Limb (tissue), 2 donors: Measurements from ENCODE around the gene SAMM50.
"Not testable (repeated sequence)": the region's sequence is repeated elsewhere in the genome, so short reads cannot be mapped to it uniquely, and the experiment has no call there.

Experiments
- DNase-seq, 2 donors: peaks; one replicate each; pipeline ENCODE4 v3.0.0-alpha.2; 2016; ENCODE audit errors: extremely low spot score in 2 of 2

The SAMM50 gene

DNA sequence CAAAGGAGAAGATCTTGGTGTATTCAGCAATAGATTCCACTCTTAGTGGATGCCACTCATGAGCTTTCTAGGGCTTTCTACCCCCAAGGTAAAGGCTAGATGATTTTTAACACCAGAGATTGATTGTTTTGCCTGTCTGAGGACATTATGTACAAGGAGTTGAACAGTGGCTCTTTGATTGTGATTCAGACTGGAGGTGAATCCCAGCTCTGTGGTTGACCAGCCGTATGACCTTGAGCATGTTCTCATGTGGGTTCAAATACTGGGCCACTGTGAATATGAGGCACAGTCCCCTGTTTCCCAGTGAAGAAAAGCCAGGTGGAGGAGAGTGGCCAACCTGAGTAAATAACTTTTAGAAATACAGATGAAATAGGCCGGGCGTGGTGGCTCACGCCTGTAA is 44.9 kb downstream of the SAMM50 start:
- DNase-seq, result no peak

DNA sequence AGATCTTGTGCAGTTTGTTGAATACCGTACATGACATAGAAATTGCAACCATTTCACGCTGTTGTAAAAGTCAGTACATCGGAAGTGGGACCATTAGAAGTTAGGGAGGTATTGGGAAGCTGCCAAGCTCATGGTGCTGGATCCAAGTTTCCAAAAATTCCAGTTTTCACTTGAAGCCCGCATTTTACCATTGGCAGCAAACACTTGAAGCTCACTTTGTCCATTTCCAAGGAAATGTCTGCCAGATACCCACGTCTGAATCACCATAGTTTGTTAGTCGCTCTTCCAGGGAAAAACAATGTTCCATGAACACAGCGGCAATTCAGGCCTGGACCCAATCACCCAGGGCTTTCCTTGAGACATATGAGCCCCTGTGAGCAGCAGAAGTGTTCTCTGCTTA is 46.3 kb downstream of the SAMM50 start:
- DNase-seq, result peak in 1 of 2 donors; percentile 72

DNA sequence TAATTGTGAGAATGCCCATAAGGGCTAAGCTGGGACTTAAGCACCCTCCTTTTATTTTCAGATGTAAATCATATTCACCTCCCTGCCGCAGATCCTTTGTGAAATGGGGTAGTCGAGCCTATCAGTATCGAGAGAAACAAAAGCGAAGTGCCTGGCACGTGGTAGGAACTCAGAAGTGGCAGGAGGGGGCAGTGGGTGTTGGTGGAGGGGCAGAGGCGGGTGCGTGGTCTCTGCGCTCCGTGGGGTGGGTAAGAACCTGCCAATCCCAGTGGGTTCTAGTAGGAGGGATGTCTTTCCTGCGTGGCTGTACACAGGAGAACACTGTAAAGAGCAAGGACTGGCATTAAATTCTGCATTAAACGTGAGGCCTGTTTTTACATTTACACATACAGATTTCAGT is 47.1 kb downstream of the SAMM50 start:
- DNase-seq, result no peak

DNA sequence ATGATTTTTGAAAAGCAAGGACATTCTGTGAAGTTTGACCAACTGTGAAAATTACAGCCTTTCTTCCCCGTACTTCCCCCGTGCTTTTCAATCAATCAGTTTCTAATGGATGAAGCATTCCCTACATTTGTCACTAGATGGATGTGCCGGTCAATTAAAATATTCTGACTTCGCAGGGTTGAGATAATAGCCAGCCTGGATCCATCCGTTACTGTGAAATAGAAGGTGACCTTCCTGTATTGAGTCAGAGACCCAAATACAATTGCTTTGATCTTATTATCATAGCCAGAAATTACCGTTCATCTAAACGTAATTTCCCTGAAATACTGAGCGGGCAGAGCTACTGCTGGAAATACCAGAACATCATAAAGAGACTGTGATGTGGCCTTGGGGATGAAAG is 47.8 kb downstream of the SAMM50 start:
- DNase-seq, result no peak

DNA sequence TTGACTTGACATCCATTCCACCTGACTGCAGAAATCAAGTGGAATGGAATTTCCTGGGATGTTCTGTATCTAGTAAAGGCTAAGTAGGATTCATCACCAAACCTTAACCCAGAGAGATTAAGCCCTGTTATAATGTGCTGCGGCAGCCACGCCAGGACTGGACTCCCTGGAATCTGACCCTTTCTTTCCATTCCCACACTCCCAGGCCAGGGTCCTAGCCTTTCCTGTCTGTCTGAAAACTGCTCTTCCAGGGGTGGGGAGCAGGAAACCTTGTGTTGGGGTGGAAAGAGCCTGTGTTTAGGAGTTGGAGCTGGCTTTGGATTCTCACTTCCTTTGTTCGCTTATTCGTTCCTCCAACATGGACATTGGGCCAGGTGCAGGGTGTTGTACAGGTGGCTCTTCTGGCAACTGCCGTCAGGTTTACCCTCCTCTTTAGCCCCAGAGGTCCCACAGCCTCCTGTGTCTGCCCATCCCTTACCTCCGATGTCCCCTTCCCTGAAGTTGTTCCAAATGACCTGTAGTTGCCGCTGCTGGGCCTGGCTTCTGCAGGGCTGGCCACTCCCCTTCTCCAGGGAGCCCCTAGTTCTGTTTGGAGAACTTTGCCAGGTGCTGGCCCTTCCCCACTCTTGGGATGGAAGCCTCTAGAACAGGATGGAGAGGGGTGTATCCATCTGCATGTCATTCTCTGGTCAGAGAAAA is 48.3 kb downstream of the SAMM50 start:
- DNase-seq, result no peak

DNA sequence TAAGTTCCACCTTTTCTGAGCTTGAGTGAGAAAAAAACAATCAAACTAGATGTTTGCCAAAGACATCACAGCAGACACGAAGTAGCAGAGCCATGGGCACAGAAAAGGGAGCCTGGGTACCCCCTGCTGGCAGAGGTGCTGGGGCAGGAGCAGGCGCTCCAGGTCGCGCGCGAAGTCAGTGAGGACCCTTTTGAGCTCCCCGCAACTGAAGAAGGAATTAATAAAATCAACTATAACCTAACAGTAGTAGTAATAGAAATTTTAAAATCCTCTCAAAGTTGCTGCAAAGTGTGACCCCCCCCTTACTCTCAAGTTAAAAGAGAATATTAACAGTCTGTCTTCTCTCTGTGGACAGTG is 48.8 kb downstream of the SAMM50 start:
- DNase-seq, result no peak

DNA sequence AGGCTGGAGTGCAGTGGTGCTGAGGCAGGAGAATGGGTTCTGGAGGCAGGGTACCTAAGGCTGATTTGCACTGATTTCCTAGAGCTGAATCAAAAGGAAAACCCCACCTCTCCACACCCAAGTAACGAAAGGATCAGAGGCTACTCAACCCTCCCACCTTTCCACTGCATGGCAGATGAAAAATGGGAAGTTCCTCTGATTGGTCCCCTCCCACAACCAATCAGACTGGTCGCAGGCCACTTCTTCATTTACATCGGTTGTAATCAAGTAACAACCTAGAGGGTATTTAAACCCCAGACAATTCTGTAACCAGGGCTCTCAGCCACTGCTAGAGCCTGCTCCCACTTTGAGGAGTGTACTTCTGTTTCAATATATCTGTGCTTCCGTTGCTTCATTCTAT is 50.3 kb downstream of the SAMM50 start:
- DNase-seq, result no peak

DNA sequence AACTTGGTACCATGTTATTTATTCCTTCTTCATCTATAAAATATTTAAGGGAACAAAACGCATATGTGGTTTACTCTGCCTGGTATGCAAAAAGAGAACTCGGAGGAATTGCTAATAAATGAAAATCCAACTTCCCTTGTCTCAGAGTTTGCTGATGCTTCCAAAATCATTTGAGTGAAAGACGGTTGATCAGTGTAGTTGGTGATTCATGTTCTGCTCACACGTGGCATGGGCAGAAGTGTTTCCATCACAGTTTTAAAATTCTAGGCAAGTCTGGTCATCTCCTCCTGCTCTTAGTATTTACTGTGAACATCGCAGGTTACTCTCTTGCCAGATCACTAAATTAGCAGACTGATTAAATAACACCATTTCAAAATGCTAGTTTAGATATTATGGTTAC is 56.9 kb downstream of the SAMM50 start:
- no peak for DNase-seq

DNA sequence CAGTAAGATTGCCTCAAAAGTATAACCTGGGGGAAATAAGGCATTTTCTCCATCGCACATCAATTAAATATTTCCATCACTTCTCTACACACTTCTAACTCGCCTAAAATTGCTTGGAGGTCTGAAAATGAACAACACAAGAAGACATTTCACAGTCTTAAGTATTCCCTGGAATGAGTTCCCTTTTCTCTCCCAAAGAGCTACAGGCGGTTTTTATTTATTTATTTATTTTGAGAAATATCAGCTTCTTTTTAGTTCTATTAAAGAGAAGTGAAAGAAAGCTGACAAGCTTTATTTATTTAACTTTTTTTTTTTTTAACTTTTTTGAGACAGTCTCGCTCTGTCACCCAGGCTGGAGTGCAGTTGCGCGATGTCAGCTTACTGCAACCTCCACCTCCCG is 57.3 kb downstream of the SAMM50 start:
- no peak for DNase-seq

DNA sequence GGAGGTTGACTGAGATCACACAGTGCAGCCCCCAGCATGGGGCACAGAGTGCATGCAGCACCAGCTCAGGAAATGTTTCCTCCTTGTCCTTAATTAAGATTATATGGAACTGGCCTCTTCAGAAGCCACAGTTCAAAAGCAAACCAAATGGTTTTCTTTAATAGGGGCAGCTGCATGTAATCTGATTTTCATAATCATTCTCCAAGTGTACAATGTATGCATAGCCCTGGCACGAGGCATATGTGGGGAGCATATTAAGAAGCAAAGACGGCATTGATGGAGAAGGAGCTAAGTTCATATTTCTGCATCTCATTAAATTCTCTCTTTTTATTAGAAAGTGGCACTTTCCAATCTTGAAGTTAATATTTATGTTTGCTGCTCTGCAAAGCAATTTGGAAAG is 59.0 kb downstream of the SAMM50 start:
- no peak for DNase-seq

DNA sequence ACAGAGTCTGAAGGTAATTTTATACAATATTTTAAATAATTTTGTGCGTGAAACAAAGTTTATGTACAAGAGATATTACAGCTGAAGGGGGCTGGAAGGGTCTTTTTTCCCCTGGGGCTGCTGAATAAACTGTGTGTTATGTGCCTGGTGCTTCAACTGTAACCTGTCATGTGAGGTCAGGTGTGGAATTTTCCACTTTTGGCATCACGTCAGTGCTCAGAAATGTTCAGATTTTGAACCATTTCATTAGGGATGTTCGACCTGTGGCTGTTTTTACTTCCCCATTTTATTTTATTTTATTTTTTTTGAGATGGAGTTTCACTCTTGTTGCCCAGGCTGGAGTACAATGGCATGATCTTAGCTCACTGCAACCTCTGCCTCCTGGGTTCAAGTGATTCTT is 61.3 kb downstream of the SAMM50 start:
- DNase-seq, result not testable (repeated sequence)

DNA sequence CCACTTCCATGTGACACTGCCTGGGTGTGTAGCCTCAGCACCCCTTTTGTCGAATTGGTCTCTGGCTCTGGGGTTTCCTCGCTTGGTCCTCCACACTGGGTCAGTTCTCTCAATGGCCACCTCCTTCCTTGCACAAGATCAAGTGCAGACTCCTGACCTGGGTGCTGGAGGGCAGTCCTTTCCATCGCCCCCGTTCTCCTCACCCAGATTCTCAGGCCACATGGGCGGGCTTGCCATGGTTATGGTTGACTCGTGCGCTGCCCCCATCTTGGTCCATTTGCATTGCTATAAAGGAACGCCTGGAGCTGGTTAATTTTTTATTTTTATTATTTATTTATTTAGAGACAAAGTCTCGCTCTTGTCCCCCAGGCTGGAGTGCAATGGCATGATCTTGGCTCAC is 63.4 kb downstream of the SAMM50 start:
- DNase-seq, result no peak

DNA sequence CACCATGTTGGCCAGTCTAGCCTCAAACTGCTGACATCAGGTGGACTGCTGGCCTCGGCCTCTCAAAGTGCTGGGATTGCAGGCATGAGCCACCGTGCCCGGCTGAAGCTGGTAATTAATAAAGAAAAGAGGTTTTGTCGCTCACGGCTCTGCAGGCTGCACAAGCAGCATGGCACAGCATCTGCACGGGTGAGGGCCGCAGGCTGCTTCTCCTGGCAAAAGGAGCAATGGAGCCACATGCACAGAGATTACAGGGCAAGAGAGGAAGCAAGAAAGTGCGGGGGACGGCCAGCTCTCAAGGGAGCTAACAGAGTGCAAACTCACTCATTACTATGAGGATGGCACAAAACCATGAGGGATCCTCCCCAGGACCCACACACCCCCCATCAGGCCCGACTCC is 64.2 kb downstream of the SAMM50 start:
- no peak for DNase-seq

DNA sequence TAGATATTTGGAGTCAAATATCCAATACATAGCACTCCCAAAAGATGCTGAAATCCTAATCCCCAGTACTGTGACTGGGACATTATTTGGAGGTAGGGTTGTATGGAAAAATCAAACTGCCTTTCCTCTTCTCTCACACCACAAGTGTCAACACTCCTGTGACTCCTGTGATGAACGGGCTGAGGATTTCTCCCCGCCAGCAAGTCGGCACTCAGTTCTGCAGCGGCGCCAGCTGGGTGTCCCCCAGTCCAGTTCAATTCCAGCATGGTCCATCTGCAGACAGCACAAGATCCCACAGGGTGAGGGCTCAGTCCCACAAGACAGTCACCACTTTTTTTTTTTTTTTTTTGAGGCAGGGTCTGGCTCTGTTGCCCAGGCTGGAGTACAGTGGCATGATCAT is 64.6 kb downstream of the SAMM50 start:
- no peak for DNase-seq

DNA sequence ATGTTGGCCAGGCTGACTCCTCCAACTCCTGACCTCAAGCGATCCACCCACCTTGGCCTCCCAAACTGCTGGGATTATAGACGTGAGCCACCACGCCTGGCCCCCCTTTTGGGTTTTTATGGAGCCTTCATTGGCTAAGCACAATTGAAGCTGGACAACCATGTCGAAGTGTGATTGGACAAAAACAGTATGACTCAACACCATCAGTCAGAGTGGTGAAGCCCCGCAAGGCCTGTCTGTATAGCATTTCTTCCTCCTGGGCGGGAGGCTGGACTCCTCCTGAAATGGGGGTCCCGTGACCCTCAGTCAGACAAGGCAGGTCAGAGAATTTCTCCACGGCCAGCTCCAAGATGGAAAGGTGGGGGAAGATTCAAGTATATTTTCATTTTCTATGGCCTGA is 65.7 kb downstream of the SAMM50 start:
- no peak for DNase-seq

DNA sequence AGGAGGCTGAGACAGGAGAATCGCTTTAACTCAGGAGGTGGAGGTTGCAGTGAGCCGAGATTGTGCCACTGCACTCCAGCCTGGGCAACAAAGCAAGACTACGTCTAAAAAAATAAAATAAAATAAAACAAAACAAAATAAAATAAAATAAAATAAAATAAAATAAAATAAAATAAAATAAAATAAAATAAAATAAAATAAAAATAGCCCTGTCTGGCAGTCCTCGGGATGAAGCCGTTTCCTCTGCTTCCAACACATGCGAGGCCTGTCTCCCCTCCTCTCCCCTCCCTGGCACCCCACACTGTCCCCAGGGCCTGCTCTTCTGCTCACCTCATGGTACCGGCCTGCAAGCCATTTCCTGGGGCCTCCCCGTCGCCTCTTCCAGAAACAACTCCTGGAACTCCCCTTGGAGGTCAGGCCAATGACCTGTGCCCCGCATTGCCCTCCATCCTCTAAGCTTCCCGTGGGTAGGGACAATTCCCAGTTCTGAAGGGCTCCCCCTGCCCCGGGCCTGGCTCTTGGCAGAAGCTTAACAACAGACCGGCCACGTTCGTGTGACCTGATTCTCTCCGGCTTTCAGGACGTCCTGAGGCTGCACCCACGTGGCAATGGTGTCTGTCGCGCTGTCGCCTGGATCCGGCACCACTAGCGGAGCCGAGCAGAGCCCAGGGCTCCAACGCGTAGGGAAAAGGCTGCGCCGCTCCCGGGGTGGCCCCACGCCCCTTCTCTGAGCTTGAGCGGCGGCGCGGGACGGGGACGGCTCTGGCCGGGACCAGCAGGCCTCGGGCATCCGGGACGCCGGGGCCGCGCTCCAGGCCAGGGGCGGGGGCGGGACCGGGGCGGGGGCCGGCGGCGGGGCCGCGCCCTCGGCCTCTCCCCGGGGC is 68.4 kb downstream of the SAMM50 start:
- DNase-seq, result peak in 1 of 2 donors; percentile 70

DNA sequence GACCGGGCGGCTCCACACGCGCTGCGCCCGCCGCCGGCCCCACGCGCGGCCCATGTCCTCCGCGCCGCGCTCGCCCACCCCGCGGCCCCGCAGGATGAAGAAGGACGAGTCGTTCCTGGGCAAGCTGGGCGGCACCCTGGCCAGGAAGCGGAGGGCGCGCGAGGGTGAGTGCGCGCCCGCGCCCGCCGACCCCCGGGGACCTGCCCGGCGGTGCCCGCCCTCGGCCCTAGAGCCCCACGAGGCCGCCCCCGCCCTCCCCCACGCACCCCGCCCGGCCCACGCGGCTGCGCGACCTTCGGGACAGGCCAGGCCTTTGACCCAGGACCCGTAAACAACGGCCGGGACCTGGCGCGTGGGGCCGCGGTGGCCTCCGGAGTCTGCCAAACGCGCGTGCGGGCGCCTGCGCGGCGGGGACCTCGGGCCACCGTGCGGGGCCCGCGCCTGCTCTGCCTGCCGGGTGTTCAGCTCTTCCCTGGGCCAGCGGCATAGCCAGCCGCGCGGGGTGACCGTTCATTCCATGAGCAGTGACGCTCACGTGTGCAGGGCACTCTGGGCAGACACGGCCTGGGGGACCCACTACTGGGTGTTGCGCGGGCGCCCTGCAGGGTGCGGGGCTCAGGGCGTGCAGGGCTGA is 69.2 kb downstream of the SAMM50 start, which contains the start of gene PARVB:
Gene PARVB, plus strand, starts transcription at position 15 of the 634 bp plus-strand sequence. Its CDS starts 38 bp downstream, at position 53.
- DNase-seq, result peak in 1 of 2 donors; percentile 55

DNA sequence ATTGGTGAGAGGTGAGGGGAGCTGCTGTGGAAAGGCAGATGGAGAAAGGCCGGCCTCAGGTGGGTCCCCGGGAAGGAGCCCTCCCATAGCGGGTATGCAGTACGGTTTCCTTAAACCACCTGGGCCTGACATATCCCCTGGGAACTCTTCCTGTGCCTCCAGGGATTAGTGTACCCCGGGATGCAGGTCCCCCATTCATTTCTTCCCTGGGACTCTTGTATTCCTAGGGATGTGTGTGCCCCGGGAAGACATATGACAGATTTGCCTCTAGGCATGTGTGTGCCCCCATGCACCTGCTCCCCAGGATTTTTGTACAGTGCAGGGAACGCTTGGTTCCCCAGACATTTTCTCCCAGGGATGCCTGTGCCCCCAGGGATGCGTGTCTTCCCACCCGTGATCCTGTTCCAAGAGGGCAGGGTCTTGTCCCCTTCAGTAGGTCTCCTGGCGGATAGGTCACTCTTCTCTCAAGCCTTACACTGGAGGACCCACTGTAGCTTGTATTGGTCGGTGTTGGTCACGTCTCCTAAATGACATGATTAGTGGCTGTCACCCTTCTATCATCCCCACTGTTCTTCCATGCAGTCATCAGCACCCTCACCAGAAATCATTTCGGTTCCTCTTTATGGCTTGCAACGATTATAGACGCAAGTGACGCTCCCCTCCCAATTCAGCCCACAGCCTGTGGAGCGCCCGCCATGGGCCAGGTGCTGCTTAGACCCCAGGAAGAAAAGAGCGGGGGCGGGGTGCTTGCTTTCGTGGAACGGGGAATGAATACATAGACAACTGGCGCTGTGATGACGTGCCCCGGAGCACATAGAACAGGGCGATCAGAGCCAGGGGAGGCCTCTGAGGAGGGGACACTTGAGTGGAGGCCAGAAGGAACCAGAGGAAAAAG is 70.2 kb downstream of the SAMM50 start:
- peak in 1 of 2 donors; percentile 43 for DNase-seq

DNA sequence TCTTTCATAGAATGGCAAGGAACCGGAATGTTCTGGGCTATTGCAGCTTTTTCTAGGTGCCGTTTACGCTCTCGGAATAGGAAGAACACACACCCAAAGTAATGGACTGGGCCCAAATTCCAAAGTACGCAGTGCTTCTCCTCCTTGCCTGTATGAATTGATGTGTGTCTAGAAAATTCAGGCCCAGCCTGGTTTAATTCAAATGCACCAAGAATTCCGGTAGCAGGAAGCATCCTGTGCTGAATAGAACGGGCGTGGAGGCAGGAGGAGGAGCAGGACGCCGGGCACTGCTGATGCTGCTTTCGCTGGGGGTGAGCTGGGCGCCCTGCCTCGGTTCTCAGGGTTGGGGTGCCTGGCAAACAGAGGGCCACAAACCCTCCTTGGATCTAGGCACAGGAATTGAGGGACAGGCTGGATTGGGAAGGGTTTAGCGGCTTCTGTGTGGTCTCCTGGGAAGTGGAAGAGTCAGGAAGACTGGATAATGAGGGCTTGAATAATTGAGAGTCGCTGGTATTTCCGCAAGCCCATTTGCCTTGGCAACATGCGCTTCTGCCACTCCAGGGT is 70.9 kb downstream of the SAMM50 start:
- DNase-seq, result no peak

DNA sequence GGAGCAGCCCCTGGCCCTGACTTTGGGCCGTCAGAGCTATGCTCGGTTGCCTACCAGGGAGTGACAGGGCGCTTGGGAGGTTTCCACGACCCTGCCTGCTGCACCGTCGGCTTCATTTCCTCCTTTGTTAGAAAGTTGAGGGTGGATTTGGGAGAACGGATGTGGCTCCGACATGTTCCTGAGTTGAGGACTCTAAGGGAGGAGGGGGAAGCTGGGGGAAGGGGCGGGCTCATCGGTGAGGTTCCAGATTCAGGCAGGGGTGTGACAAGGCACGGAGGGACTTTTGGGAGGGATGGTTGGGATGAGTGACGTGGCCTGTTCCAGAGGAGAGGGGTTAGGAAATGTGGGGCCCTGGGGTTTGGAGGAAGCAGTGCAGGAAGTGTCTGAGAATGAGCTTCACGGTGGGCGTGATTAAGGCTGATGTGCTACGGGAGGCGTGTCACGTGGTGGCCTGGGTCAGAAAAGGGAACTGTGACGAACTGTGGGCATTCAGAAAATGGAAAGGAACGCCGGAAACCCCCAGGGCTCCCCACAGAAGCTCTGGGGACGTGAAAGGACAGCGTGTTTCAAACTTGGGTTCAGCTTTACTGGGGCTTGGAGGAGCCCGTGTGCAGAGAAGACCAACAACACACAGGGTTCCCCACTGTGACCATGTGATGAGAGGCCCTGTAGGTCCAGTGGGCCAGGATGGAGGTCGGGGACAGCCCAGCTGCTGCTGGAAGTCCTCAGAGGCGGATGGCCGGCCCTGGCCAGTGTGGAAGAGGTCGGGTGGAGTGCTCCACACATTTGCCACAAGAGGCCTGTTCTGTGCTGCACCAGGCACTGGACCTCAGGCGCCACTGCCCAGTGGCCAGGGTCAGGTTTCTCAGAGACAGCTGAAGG is 71.6 kb downstream of the SAMM50 start:
- DNase-seq, result peak in 1 of 2 donors; percentile 45
